Measurements from ENCODE around the gene GPX6. TPM values are rescaled to one million over a fixed set of nuclear protein-coding genes. Genes with fewer than 3 reads are reported as not detected.

Gene GPX6, protein sequence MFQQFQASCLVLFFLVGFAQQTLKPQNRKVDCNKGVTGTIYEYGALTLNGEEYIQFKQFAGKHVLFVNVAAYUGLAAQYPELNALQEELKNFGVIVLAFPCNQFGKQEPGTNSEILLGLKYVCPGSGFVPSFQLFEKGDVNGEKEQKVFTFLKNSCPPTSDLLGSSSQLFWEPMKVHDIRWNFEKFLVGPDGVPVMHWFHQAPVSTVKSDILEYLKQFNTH
- total RNA-seq, result not detected

DNA sequence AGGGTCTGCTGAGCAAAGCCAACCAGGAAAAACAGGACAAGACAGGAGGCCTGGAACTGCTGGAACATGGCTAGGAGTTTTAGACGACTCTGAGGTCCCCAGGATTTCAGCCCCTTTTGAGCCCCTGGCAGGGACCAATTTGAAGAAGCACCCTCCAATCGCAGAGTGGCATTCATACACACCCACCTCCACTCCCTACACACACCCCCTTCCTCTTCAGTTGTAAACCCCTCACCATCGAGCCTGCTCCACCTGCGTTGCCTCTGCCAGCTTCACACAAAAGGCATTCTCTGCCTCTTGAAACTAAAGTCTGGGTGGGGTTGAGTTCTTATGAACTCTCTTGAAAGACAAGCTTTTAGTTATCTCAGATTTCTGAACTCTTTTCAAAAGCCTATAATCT lies at the start of gene GPX6:
TSS of gene GPX6 (minus strand) at position 118 of the 400 bp plus-strand sequence. CDS start at position 68, 50 bp downstream.
- H3K27ac ChIP-seq, result no peak within 1 kb of the TSS
- TF ChIP-seq, protein P1, sequence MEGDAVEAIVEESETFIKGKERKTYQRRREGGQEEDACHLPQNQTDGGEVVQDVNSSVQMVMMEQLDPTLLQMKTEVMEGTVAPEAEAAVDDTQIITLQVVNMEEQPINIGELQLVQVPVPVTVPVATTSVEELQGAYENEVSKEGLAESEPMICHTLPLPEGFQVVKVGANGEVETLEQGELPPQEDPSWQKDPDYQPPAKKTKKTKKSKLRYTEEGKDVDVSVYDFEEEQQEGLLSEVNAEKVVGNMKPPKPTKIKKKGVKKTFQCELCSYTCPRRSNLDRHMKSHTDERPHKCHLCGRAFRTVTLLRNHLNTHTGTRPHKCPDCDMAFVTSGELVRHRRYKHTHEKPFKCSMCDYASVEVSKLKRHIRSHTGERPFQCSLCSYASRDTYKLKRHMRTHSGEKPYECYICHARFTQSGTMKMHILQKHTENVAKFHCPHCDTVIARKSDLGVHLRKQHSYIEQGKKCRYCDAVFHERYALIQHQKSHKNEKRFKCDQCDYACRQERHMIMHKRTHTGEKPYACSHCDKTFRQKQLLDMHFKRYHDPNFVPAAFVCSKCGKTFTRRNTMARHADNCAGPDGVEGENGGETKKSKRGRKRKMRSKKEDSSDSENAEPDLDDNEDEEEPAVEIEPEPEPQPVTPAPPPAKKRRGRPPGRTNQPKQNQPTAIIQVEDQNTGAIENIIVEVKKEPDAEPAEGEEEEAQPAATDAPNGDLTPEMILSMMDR (IDR thresholded peaks at IDR 0.05), result no peak
- TF ChIP-seq POLR2AphosphoS5 (IDR thresholded peaks at IDR 0.05), result no peak
- TF ChIP-seq POLR2A (IDR thresholded peaks at IDR 0.05), result no peak
- no peaks in the 10 kb centered on the region for H3K36me3 ChIP-seq
- peaks cover 0 to 20% of the 10 kb centered on the region in 2 donors for H3K27me3 ChIP-seq
- no peak within 1 kb of the TSS for H3K4me3 ChIP-seq
- intact Hi-C loops (cut with DNase I; ENCODE audit: low total_unique reads), result no loop called here
- no peaks in the 10 kb centered on the region for H3K4me1 ChIP-seq
- peaks cover 0 to 4% of the 10 kb centered on the region in 2 donors for H3K9me3 ChIP-seq
- no peak for DNase-seq (ENCODE audit: low spot score in 2 of 2)

DNA sequence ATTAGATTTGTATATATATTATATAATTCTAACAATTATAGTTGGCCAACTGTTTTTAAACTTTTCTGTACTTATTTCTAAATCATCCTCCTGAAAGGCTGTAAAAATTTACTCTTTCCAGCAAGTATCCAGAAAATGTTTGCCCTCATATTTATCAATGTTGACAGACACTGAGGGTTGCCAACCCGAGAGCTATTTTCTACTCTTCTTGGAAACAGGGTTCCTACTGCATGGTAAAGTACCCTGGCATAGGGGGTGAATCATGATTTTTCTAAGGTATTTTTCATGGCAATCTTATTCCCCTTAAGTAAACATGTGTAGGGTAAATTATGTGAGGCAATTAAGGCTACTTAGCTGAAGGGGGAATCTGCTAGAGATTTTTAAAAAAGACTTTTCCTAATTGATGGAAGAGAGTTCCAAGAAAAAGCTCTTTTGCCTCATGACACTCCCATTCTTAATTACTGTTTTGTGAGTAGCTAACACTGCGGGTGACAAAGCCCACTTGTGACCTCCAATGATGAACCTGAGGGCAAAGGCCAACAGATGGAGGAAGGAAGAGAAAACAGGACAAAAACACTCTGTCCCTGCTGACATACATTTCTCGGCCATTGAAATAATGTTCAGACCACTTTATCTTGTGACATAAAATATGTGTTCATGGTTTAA lies 48.0 kb upstream of the GPX6 start:
- H3K27me3 ChIP-seq, result peaks cover 0 to 20% of the 10 kb centered on the region in 2 donors
- no peak for DNase-seq (ENCODE audit: low spot score in 2 of 2)
- H3K36me3 ChIP-seq, result no peaks in the 10 kb centered on the region
- no peaks in the 10 kb centered on the region for H3K4me1 ChIP-seq
- H3K27ac ChIP-seq, result no peak overlapping the region
- TF ChIP-seq, protein P1 (IDR thresholded peaks at IDR 0.05), result no peak
- TF ChIP-seq POLR2AphosphoS5 (IDR thresholded peaks at IDR 0.05) (no peak), POLR2A (IDR thresholded peaks at IDR 0.05) (no peak)
- no peaks in the 10 kb centered on the region for H3K9me3 ChIP-seq
- intact Hi-C loops (cut with DNase I; ENCODE audit: low total_unique reads), result no loop called here
- no peak overlapping the region for H3K4me3 ChIP-seq

DNA sequence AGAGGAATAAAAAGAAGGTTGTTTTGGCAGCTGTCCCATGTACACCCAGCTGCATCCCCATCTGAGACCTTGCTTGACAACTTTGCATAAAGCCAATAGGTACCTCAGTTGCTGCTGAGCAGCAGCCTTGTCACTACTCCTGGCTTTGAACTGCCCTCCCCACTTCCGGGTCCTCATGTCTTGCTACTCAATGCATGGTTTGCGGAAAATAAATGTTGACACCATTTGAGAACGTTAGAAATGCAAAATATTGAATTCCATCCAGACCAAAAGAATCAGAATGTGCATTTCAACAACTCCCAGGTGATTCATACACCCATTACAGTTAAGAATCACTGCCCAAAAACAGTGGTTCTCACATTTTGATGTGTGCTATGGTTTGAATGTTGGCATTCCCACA lies 43.0 kb upstream of the GPX6 start:
- TF ChIP-seq POLR2AphosphoS5 (IDR thresholded peaks at IDR 0.05) (no peak), POLR2A (IDR thresholded peaks at IDR 0.05) (no peak)
- TF ChIP-seq, protein P1 (IDR thresholded peaks at IDR 0.05), result no peak
- intact Hi-C loops (cut with DNase I; ENCODE audit: low total_unique reads), result no loop called here

DNA sequence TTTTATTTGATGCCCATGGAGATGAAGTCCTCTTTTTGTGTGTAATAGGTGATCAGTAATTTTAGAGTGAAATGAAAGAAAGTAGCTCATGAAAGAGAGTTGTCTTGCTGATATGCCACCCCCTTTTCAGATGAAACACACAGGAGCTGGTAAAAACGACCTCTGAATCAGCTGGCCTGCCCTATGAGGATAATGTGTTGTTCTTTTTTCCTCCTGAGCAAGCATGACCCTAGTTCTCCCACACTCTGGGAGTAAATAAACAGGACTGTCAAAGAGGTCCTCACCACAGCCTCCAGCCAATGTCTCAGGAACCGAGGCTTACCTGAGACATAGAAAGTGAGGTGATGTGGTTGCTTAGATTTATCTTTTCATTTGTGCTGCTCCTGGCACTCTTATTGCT lies 39.5 kb upstream of the GPX6 start:
- H3K27ac ChIP-seq, result no peak overlapping the region
- H3K4me3 ChIP-seq, result no peak overlapping the region
- H3K9me3 ChIP-seq, result no peaks in the 10 kb centered on the region
- TF ChIP-seq POLR2AphosphoS5 (IDR thresholded peaks at IDR 0.05), result no peak
- TF ChIP-seq, protein P1 (IDR thresholded peaks at IDR 0.05), result no peak
- TF ChIP-seq POLR2A (IDR thresholded peaks at IDR 0.05), result no peak
- no peaks in the 10 kb centered on the region for H3K36me3 ChIP-seq
- H3K27me3 ChIP-seq, result peaks cover 0 to 27% of the 10 kb centered on the region in 2 donors
- intact Hi-C loops (cut with DNase I; ENCODE audit: low total_unique reads), result no loop called here
- no peak for DNase-seq (ENCODE audit: low spot score in 2 of 2)
- H3K4me1 ChIP-seq, result no peaks in the 10 kb centered on the region

More for the DNA sequence above, 43.0 kb upstream of the GPX6 start:
- Histone ChIP-seq H3K36me3 (no peaks in the 10 kb centered on the region), H3K27me3 (peaks cover 0 to 12% of the 10 kb centered on the region in 2 donors), H3K27ac (no peak overlapping the region), H3K4me1 (no peaks in the 10 kb centered on the region), H3K9me3 (no peaks in the 10 kb centered on the region), H3K4me3 (no peak overlapping the region)
- no peak for DNase-seq (ENCODE audit: low spot score in 2 of 2)

Data from breast epithelium (tissue), 4 donors.